HTERT RPE-1 (cell line): ENCODE data around the gene ABHD17A.
"Not testable (repeated sequence)": the region's sequence is repeated elsewhere in the genome, so short reads cannot be mapped to it uniquely, and the experiment has no call there.

Experiments used
- in situ Hi-C: fragments of 300-500 bp; cut with MboI; formaldehyde crosslinking; loops from 4 replicates; pipeline ENCODE4 v1.14.3; 2020; ENCODE audit warnings: low sequenced_read_pairs

The ABHD17A gene

GRCh38 chr19:1882089-1882785, 3.1 kb downstream of the ABHD17A start:
- in situ Hi-C loops: no loop called here

- in situ Hi-C loops: not testable (repeated sequence)
Measured at GRCh38 chr19:1881393-1882088, 3.8 kb downstream of the ABHD17A start.

- in situ Hi-C loops: no loop called here
Measured at GRCh38 chr19:1880611-1881392, 4.5 kb downstream of the ABHD17A start.

- in situ Hi-C loops: not testable (repeated sequence)
Measured at GRCh38 chr19:1879982-1880381, 5.3 kb downstream of the ABHD17A start.

GRCh38 chr19:1878583-1878982, 6.7 kb downstream of the ABHD17A start:
- in situ Hi-C loops: not testable (repeated sequence)

- in situ Hi-C loops: not testable (repeated sequence)
Measured at GRCh38 chr19:1877280-1877660, 8.0 kb downstream of the ABHD17A start.

GRCh38 chr19:1876496-1877279, 8.6 kb downstream of the ABHD17A start:
- in situ Hi-C loops: not testable (repeated sequence)

GRCh38 chr19:1875646-1876495, 9.4 kb downstream of the ABHD17A start:
- in situ Hi-C loops: no loop called here

GRCh38 chr19:1875265-1875645, 10.0 kb downstream of the ABHD17A start:
- in situ Hi-C loops: not testable (repeated sequence)

- in situ Hi-C loops: no loop called here
Measured at GRCh38 chr19:1874554-1875185, 10.6 kb downstream of the ABHD17A start.

- in situ Hi-C loops: no loop called here
Measured at GRCh38 chr19:1873524-1874473, 11.5 kb downstream of the ABHD17A start.

GRCh38 chr19:1872807-1873523, 12.3 kb downstream of the ABHD17A start:
- in situ Hi-C loops: no loop called here

- in situ Hi-C loops: no loop called here
Measured at GRCh38 chr19:1871630-1872029, 13.7 kb downstream of the ABHD17A start.

- in situ Hi-C loops: no loop called here
Measured at GRCh38 chr19:1871140-1871597, 14.1 kb downstream of the ABHD17A start.

- in situ Hi-C loops: no loop called here
Measured at GRCh38 chr19:1868971-1869370, 16.3 kb downstream of the ABHD17A start.

GRCh38 chr19:1867349-1867724, 18.0 kb downstream of the ABHD17A start:
- in situ Hi-C loops: no loop called here

- in situ Hi-C loops: no loop called here
Measured at GRCh38 chr19:1866693-1867348, 18.5 kb downstream of the ABHD17A start.
